ENCODE measurements around the gene RPL23. TPM values are rescaled to one million over a fixed set of nuclear protein-coding genes. Genes with fewer than 3 reads are reported as not detected.

The RPL23 gene
- 2,779 TPM for total RNA-seq

DNA sequence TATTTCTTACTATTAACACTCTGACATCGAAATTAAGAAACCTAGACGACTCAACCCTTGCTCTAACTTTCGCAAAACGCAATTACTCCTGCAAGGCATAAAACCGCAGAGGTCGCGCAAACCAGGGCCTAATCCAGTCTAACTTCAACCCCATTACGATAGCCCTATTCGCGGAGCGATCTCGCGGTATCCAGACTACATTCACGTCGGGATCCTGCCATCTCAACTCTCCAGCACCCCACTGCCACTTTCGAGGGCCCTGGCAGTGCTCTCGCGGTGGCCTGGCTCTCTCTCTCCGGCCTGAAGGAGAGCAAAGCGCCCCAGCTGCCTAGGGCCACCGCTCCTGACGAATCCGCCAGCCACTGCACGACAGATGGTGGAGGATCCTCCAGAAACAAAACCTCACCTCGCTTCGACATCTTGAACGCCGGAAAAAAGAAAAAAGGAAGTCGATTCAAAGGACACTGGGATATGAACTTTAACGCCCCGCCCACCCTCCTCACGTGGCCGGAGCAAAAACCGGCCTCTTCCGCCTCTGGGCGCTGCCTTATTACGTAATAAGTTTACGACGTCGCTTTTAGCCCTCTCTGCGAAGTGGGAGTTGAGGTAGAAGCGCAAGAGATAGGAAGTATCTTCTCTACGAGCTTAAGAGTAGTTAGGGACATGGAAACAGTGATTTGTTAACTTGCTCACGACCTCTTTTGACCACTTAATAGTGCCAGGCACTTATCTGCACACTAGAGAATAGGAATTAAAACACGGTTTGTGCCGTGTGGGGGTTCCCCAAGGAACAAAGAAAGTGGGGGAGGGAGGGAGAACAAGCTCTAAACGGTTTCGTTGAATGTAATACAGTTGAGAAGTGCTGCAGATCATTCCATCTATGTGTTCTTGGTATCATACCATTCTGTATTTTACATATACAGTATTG is at the start of gene RPL23:
Gene RPL23 (minus strand): TSS at position 430 of the 928 bp plus-strand sequence. CDS start 11 bp downstream, at position 419.
- H3K4me3 ChIP-seq (ENCODE audit: low read length in 3 of 3): peak within 1 kb of the TSS; percentile 75 to 89 (median 87)
- peaks cover 21 to 32% (median 28%) of the 10 kb centered on the region in 3 donors for H3K36me3 ChIP-seq (ENCODE audit: control insufficient read depth in 3 of 3, insufficient read depth in 3 of 3, low read length in 3 of 3)

DNA sequence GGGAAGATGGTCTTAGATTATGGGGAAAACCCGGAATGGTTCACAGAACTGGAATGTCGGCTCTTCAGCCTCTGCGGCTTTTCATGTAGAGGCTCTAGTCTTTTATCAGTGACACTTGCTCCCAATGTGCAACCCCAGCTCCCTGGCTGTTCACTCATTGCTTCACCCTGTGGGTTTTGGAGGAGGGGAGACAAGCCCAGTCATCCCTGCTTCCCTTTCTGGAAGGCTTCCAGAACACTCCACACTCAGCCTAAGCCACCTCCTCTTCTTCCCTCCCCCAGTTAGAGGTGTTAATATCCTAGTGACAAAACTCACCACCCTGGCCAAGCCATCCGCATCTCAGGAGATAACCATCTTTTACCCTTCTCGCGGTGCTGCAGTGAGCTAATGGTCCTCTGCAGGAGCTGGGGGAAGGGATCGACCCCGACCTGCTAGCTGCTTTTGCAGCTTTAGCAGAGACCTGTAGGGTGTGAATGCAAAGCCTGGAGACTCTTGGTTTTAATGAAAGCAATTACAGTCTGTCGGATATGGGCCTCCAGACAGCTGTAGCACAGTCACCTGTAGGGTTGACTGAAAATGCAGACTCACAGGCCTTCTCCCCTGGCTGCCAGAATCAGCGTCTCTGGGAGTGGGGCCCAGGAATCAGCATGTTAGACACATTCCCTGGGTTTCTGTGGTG is 47.6 kb upstream of the RPL23 start:
- peak overlapping the region in 2 of 3 donors; percentile 13 to 38 for H3K4me3 ChIP-seq (ENCODE audit: low read length in 3 of 3)
- H3K4me1 ChIP-seq (ENCODE audit: control insufficient read depth in 3 of 3, insufficient read depth in 3 of 3, low read length in 3 of 3): peaks cover 50 to 56% (median 51%) of the 10 kb centered on the region in 3 donors
- H3K27me3 ChIP-seq (ENCODE audit: control insufficient read depth in 3 of 3, insufficient read depth in 3 of 3, low read length in 3 of 3): no peaks in the 10 kb centered on the region
- peaks cover 3 to 12% (median 7%) of the 10 kb centered on the region in 3 donors for H3K36me3 ChIP-seq (ENCODE audit: control insufficient read depth in 3 of 3, insufficient read depth in 3 of 3, low read length in 3 of 3)
- H3K9ac ChIP-seq (ENCODE audit: low read depth in 1 of 3, low read length in 3 of 3): peak overlapping the region in 2 of 3 donors; percentile 51 to 60
- no peaks in the 10 kb centered on the region for H3K9me3 ChIP-seq (ENCODE audit: control insufficient read depth in 3 of 3, low read length in 3 of 3)
- H3K27ac ChIP-seq (ENCODE audit: low read depth, low read length): peak overlapping the region; percentile 47

More for the DNA sequence above, at the start of gene RPL23:
- Histone ChIP-seq H3K9ac (ENCODE audit: low read depth in 1 of 3, low read length in 3 of 3) (peak within 1 kb of the TSS; percentile 73 to 95 (median 82)), H3K4me1 (ENCODE audit: control insufficient read depth in 3 of 3, insufficient read depth in 3 of 3, low read length in 3 of 3) (peaks cover 18 to 22% (median 20%) of the 10 kb centered on the region in 3 donors), H3K27me3 (ENCODE audit: control insufficient read depth in 3 of 3, insufficient read depth in 3 of 3, low read length in 3 of 3) (no peaks in the 10 kb centered on the region), H3K9me3 (ENCODE audit: control insufficient read depth in 3 of 3, low read length in 3 of 3) (no peaks in the 10 kb centered on the region), H3K27ac (ENCODE audit: low read depth, low read length) (peak within 1 kb of the TSS; percentile 90)

DNA sequence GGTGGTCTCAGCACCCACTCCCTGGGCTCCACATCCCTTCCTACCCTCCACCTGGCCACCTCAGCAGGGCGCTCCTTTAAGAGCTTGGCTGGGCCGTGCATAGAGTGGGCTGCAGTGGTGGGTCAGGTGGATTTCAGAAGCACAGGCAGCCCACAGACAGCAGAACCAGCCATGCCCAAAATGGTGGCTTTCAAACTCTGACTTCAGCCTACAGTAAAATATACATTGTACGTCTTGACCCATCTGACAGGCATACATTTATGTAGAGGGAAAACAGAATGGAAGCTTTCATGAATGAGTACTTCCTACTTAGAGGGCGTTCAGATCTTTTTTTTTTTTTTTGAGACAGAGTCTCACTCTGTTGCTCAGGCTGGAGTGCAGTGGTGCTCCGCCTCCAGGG is 45.9 kb upstream of the RPL23 start:
- H3K27ac ChIP-seq (ENCODE audit: low read depth, low read length): peak overlapping the region; percentile 69
- H3K27me3 ChIP-seq (ENCODE audit: control insufficient read depth in 3 of 3, insufficient read depth in 3 of 3, low read length in 3 of 3): no peaks in the 10 kb centered on the region
- no peaks in the 10 kb centered on the region for H3K9me3 ChIP-seq (ENCODE audit: control insufficient read depth in 3 of 3, low read length in 3 of 3)
- H3K4me1 ChIP-seq (ENCODE audit: control insufficient read depth in 3 of 3, insufficient read depth in 3 of 3, low read length in 3 of 3): peaks cover 51 to 58% (median 51%) of the 10 kb centered on the region in 3 donors
- no peak overlapping the region for H3K4me3 ChIP-seq (ENCODE audit: low read length in 3 of 3)
- H3K36me3 ChIP-seq (ENCODE audit: control insufficient read depth in 3 of 3, insufficient read depth in 3 of 3, low read length in 3 of 3): peaks cover 5 to 9% (median 7%) of the 10 kb centered on the region in 3 donors
- no peak overlapping the region for H3K9ac ChIP-seq (ENCODE audit: low read depth in 1 of 3, low read length in 3 of 3)

- H3K36me3 ChIP-seq (ENCODE audit: control insufficient read depth in 3 of 3, insufficient read depth in 3 of 3, low read length in 3 of 3): peaks cover 5 to 9% (median 7%) of the 10 kb centered on the region in 3 donors
- H3K9ac ChIP-seq (ENCODE audit: low read depth in 1 of 3, low read length in 3 of 3): peak overlapping the region in 1 of 3 donors; percentile 33
- H3K4me1 ChIP-seq (ENCODE audit: control insufficient read depth in 3 of 3, insufficient read depth in 3 of 3, low read length in 3 of 3): peaks cover 54 to 64% (median 56%) of the 10 kb centered on the region in 3 donors
- no peaks in the 10 kb centered on the region for H3K27me3 ChIP-seq (ENCODE audit: control insufficient read depth in 3 of 3, insufficient read depth in 3 of 3, low read length in 3 of 3)
- H3K4me3 ChIP-seq (ENCODE audit: low read length in 3 of 3): no peak overlapping the region
- H3K27ac ChIP-seq (ENCODE audit: low read depth, low read length): peak overlapping the region; percentile 69
- H3K9me3 ChIP-seq (ENCODE audit: control insufficient read depth in 3 of 3, low read length in 3 of 3): no peaks in the 10 kb centered on the region
Measured at GRCh38 chr17:38898812-38899348, 45.4 kb upstream of the RPL23 start.

GRCh38 chr17:38898291-38898679 is 44.8 kb upstream of the RPL23 start:
- peak overlapping the region in 1 of 3 donors; percentile 33 for H3K9ac ChIP-seq (ENCODE audit: low read depth in 1 of 3, low read length in 3 of 3)
- no peaks in the 10 kb centered on the region for H3K27me3 ChIP-seq (ENCODE audit: control insufficient read depth in 3 of 3, insufficient read depth in 3 of 3, low read length in 3 of 3)
- H3K36me3 ChIP-seq (ENCODE audit: control insufficient read depth in 3 of 3, insufficient read depth in 3 of 3, low read length in 3 of 3): peaks cover 5 to 9% (median 7%) of the 10 kb centered on the region in 3 donors
- no peaks in the 10 kb centered on the region for H3K9me3 ChIP-seq (ENCODE audit: control insufficient read depth in 3 of 3, low read length in 3 of 3)
- H3K27ac ChIP-seq (ENCODE audit: low read depth, low read length): peak overlapping the region; percentile 69
- H3K4me1 ChIP-seq (ENCODE audit: control insufficient read depth in 3 of 3, insufficient read depth in 3 of 3, low read length in 3 of 3): peaks cover 59 to 70% (median 62%) of the 10 kb centered on the region in 3 donors
- H3K4me3 ChIP-seq (ENCODE audit: low read length in 3 of 3): no peak overlapping the region

DNA sequence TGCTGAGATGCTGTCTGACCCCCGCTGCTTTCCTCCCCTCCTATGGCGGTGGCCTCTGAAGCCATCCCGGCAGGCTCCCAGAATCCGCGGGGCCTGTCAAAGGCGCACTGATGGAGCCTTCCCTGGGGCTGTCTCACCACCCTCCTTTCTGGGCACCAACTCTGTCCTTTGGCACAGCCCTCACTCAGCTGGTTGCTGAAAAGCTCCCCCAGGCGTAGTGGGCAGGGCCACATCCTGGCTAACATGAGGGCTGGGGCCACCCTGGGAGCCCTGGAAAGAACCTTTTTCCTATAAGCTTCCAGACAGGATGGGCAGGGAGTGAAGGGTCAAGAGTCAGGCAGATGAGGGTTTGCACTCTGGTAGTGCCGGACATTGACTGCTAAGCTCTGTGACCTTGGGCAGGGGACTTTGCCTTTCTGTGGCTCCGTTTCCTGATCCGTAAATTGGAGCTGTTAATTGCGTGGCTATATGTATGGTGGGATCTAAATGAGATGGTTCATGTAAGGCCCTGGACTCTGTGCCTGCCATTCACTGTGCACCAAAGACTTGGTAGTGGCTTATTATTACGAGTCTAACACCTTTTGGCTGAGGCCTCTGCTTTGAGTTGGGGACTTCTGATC is 44.3 kb upstream of the RPL23 start:
- Histone ChIP-seq H3K9ac (ENCODE audit: low read depth in 1 of 3, low read length in 3 of 3) (peak overlapping the region in 1 of 3 donors; percentile 40), H3K9me3 (ENCODE audit: control insufficient read depth in 3 of 3, low read length in 3 of 3) (no peaks in the 10 kb centered on the region), H3K4me1 (ENCODE audit: control insufficient read depth in 3 of 3, insufficient read depth in 3 of 3, low read length in 3 of 3) (peaks cover 61 to 71% (median 67%) of the 10 kb centered on the region in 3 donors), H3K27ac (ENCODE audit: low read depth, low read length) (peak overlapping the region; percentile 69), H3K27me3 (ENCODE audit: control insufficient read depth in 3 of 3, insufficient read depth in 3 of 3, low read length in 3 of 3) (no peaks in the 10 kb centered on the region), H3K4me3 (ENCODE audit: low read length in 3 of 3) (peak overlapping the region in 1 of 3 donors; percentile 41), H3K36me3 (ENCODE audit: control insufficient read depth in 3 of 3, insufficient read depth in 3 of 3, low read length in 3 of 3) (peaks cover 6 to 12% (median 7%) of the 10 kb centered on the region in 3 donors)

- Histone ChIP-seq H3K9ac (ENCODE audit: low read depth in 1 of 3, low read length in 3 of 3) (peak overlapping the region in 1 of 3 donors; percentile 62), H3K27ac (ENCODE audit: low read depth, low read length) (peak overlapping the region; percentile 69), H3K4me3 (ENCODE audit: low read length in 3 of 3) (peak overlapping the region in 1 of 3 donors; percentile 41), H3K36me3 (ENCODE audit: control insufficient read depth in 3 of 3, insufficient read depth in 3 of 3, low read length in 3 of 3) (peaks cover 10 to 16% (median 12%) of the 10 kb centered on the region in 3 donors), H3K9me3 (ENCODE audit: control insufficient read depth in 3 of 3, low read length in 3 of 3) (no peaks in the 10 kb centered on the region), H3K4me1 (ENCODE audit: control insufficient read depth in 3 of 3, insufficient read depth in 3 of 3, low read length in 3 of 3) (peaks cover 64 to 76% (median 72%) of the 10 kb centered on the region in 3 donors), H3K27me3 (ENCODE audit: control insufficient read depth in 3 of 3, insufficient read depth in 3 of 3, low read length in 3 of 3) (no peaks in the 10 kb centered on the region)
Measured at GRCh38 chr17:38897176-38897575, 43.7 kb upstream of the RPL23 start.

DNA sequence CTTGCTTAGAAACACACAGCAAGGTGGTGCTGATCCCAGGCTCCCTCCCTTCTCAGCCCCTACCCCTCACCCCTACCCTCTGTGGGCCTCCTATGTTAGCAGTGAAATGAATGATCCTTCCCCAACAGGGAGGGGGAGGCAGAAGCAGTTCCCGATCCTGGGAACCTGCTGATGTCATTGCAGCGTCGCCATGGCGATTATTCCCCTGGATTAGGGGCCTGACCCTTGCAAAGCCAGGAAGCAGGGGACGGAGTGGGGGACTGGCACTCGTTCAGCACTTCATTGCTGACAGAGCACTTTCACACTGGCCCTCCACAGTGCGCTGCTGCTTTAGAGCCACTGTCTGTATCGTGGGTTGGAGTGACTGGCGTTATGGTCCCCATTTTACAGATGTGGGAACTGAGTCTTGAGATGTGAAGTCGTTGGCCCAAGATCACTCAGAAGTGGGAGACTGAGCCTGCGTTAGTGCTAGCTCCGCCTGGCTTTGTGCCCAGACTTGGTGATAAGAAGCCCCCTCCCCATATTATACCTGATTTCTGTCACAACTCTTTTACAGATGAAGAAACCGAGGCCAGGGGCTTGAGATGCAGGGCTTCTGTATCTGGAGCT is 42.9 kb upstream of the RPL23 start:
- Histone ChIP-seq H3K27ac (ENCODE audit: low read depth, low read length) (peak overlapping the region; percentile 69), H3K9me3 (ENCODE audit: control insufficient read depth in 3 of 3, low read length in 3 of 3) (no peaks in the 10 kb centered on the region), H3K9ac (ENCODE audit: low read depth in 1 of 3, low read length in 3 of 3) (peak overlapping the region; percentile 30 to 62 (median 50)), H3K4me3 (ENCODE audit: low read length in 3 of 3) (peak overlapping the region in 1 of 3 donors; percentile 41), H3K27me3 (ENCODE audit: control insufficient read depth in 3 of 3, insufficient read depth in 3 of 3, low read length in 3 of 3) (no peaks in the 10 kb centered on the region), H3K36me3 (ENCODE audit: control insufficient read depth in 3 of 3, insufficient read depth in 3 of 3, low read length in 3 of 3) (peaks cover 16 to 22% (median 19%) of the 10 kb centered on the region in 3 donors), H3K4me1 (ENCODE audit: control insufficient read depth in 3 of 3, insufficient read depth in 3 of 3, low read length in 3 of 3) (peaks cover 59 to 72% (median 66%) of the 10 kb centered on the region in 3 donors)

- Histone ChIP-seq H3K27ac (ENCODE audit: low read depth, low read length) (peak overlapping the region; percentile 52), H3K9ac (ENCODE audit: low read depth in 1 of 3, low read length in 3 of 3) (no peak overlapping the region), H3K4me1 (ENCODE audit: control insufficient read depth in 3 of 3, insufficient read depth in 3 of 3, low read length in 3 of 3) (peaks cover 46 to 58% (median 52%) of the 10 kb centered on the region in 3 donors), H3K27me3 (ENCODE audit: control insufficient read depth in 3 of 3, insufficient read depth in 3 of 3, low read length in 3 of 3) (no peaks in the 10 kb centered on the region), H3K9me3 (ENCODE audit: control insufficient read depth in 3 of 3, low read length in 3 of 3) (no peaks in the 10 kb centered on the region), H3K4me3 (ENCODE audit: low read length in 3 of 3) (no peak overlapping the region), H3K36me3 (ENCODE audit: control insufficient read depth in 3 of 3, insufficient read depth in 3 of 3, low read length in 3 of 3) (peaks cover 23 to 33% (median 25%) of the 10 kb centered on the region in 3 donors)
Measured at GRCh38 chr17:38894276-38894675, 40.8 kb upstream of the RPL23 start.

All from skeletal muscle tissue (tissue), 4 donors.